Mucosa of gallbladder (tissue), 1 donor: ENCODE measurements around the gene TAOK1. TPM values are rescaled to one million over a fixed set of nuclear protein-coding genes. Genes with fewer than 3 reads are reported as not detected.
A peak's percentile ranks its signal among the peaks of the same experiment; 100 is the strongest.
"Not testable (repeated sequence)": the region's sequence is repeated elsewhere in the genome, so short reads cannot be mapped to it uniquely, and the experiment has no call there.

Source experiments
- DNase-seq: peaks from one replicate; pipeline ENCODE4 v3.0.0-alpha.2; 2020; ENCODE audit warnings: low spot score
- total RNA-seq: library from RNA; stranded (reverse); gene quantifications from one replicate; pipeline ENCODE4 v1.2.1, GENCODE V29; 2021
- donor health status: DM: no; HTN: no; CAD: no.

TAOK1 gene
- total RNA-seq, 1 donor from 2014 or later = 62.5 TPM

DNA sequence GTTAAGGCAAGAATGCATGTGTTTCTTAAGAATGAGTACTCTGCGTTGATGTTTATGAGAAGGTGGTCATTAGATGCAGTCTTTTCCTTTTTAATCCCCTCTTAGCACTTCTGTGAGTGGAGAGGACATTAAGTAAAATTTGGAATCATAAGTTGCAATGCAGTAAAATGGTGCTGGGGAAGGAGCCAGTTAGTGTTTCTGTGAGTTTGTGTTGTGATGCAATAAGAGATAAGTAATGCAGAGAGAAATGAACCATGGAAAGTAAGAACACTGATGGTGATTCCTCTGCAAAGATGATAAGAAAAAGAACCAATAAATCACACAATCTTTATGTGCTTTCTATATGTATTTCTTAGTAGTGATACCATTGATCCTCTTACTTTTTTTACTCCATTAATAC is 156.7 kb downstream of the TAOK1 start:
- no peak for DNase-seq

DNA sequence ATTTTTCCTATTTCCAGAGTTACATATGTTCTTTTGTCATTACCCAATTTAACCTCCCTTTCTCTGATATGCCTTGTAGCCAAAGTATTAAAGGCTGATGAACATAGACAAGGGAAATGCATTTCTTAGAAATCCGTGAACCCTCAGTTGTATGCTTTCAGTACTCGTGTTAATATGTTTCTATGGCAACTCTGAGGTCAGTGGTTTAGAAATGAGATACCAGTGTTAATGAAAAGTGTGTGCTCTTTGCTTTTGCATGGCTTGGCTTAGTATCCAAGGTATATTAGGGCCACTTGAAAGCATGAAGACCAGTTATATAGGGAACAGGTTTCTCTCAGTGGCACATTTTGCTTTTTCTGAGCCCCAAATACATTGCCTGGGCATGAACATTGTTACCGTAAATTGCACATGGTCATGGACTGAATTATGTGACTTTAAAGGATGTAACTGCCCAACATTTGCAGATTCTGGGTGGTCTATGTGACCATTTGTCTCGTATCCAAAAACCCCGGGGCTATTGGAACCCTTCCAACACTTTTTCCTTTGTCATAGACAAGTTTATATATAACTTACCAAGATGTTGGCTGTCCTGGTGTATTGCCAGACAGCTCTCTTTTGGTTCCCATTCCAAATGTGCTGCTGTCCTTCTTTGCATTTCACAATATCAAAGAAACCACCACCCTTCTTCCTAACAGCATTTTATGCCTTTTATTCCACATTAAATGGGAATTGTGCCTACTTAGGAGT is 159.2 kb downstream of the TAOK1 start:
- no peak for DNase-seq

DNA sequence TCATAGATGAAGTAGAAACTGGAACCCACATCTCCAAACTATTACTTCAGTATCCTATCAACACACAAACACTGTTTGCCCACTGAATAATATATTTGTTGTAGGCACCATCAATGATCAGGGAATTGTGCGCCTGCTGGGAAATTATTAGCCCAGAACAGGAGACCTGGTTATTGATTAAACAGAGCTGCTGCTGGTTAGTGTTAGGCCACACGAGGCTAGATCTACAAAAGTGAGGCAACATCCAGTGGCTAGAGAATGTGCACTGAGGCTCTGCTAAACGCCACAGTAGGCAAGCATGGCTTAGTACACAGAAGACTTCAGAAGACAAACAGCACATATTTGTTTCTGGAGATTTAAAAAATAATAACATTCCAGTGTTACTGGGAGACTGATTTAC is 165.7 kb downstream of the TAOK1 start:
- no peak for DNase-seq

DNA sequence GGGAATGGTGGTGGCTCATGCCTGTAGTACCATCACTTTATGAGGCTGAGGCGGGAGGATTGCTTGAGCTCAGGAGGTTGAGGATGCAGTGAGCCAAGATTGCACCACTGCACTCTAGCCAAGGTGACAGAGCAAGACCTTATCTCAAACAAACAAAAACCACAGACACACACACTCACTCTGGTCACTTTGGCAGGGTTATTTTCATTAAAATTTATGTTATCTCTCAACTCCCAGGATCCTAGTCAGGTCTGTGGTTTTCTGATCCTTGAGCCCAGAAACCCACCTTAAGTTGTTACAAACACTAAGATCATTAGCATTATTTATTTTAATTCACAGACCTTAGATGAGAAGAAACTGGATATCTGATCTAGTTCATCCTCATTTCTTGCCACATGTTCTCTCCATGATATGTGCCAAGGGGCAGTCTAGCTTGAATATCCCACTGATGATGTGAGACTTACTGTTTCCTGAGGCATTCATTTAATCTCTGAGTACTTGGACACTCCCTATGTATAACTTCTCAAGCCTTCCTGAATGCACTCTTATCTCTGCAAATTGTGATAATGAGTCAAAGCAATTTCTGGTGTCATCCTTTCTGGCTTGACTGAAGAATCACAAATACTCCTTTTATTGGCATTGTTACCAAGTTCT is 167.0 kb downstream of the TAOK1 start:
- no peak for DNase-seq

DNA sequence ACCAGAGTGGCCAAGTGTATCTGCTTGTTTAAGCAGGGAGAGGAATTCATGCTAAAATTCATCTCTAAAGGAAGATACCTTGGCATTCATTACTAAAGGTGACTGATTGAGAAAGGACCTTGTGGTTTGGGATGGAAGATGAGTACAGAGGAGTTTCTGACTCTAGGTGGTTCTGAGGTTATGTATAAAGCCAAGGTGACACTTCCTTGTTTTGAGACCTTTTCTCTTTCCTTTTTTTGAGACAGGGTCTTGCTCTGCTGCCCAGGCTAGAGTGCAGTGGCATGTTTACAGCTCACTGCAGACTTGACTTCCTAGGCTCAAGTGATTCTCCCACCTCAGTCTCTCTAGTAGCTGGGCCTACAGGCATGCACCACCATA is 167.6 kb downstream of the TAOK1 start:
- no peak for DNase-seq

DNA sequence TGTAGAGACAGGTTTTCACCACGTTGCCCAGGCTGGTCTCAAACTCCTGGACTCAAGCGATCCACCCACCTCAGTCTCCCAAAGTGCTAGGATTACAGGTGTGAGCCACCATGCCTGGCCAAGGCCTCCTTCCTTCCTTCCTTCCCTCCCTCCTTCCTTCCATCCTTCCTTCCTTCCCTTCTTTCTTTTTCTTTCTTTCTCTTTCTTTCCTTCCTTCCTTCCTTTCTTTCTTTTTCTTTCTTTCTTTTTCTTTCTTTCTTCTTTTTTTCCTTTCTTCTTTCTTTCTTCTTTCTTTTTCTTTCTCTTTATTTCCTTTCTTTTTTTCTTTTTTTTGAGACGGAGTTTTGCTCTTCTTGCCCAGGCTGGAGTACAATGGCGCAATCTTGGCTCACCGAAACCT is 168.0 kb downstream of the TAOK1 start:
- not testable (repeated sequence) for DNase-seq

DNA sequence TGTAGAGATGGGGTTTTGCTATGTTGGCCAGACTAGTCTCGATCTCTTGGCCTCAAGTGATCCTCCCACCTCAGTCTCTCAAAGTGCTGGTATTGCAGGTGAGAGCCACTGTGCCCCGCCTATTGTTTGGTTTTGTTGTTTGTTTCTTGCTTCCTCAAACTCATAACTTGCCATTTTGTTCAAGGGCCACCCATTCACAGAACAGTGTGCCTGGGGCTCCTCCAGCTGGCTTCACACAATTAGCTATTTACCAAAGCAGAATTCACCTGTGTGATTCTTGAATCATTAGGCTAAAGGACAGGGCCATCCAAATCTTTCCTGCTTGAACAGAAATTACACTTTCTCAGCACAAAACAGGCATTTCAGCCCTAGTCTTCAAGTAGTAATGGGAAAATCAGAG is 169.5 kb downstream of the TAOK1 start:
- no peak for DNase-seq

DNA sequence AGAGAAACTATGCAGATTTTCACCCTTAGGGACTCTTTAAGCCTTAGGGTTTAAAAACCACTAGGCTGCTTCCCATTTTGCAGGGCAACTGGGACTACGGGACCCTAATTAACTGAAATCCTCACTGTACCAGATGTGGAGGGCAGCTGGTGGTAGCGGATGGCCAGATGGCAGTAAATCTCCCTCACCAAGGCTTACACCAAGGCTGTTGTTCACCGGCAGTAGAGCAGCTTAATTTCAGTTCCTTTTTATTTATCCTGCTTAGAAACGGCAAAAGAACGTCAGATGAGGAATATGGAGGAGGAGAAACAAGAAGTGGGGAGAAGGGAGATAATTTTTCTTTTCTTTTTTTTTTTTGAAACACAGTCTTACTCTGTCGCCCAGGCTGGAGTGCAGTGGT is 170.2 kb downstream of the TAOK1 start:
- no peak for DNase-seq

DNA sequence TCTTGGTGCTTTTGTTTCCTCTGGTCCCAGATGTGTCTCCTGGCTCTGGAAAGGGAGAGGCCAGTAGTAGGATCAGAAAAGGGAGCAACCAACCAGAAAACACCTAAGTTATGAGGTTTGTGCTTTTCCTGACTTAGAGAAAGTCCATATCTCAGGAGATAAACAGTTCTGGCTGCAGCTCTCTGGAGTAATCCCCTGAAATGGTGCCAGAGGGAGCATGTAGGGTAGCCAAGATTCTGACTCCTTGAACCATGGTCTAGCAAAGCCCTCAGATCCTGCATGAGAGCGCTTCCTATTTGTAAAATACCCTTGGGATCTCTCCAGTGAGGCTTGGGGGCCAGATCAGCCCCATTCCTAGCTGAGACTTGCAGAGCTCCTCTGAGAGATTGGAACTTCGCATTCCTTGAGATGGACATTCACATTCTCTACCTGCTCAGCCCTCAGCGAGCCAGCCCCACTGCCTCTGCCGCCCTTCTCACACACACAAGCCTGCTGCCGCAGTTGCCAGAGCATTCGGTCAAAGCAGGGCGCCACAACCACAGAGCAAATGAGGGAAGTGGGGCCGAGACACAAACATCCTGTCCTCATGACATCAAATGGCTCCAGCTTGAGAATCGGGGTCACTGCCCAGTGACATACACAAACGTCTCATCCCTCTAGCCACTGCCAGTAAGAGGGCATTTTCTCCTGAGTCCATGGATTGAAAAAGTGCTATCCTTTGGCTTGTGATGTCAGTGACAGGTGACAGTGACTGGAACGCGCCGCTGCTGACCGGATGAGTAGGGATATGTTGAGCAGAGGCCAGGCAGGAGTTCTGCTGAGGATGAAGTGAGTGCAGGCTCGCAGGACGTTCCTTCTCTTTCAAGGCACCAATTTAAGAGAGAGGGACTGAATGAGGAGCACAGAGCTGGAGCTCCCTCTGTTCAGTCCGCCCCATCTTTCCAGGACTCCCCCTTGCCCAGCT is 171.7 kb downstream of the TAOK1 start:
- no peak for DNase-seq

DNA sequence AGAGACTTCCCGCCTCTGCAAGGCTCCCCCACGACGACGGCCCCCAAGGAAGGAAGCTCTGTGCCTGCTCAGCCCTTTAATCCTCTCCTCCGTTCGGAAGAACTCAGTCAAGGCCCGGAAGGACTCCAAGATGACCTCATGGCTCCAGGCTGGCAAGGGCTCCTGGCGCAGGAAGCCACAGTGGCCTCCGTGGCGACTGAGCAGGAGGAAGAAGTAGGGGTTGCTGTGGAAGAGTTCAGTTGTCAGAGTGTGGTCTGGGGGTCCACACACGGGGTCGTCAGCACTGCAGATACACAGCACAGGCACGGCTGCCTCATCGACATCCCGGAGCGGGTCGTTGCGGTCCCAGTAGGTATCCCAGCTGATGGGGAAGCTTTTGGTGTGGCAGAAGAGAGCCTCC is 172.5 kb downstream of the TAOK1 start:
- no peak for DNase-seq

DNA sequence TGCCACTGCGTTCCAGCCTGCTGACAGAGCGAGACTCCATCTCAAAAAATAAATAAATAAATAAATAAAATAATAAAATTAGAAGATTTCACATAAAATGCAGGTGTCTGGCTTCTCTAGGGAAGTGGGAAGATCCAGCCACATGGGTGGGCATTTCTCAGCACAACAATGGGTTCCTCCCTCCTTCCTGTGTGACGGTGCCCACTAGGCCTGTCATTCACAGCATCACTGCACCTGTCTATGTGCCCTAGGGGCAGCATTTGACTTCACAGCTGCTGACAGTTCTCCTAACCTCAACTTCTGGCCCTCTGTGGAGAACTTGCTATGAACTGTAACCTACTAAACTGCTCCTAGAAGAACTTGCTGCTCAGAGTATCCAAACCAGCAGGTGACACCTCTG is 173.7 kb downstream of the TAOK1 start:
- no peak for DNase-seq

DNA sequence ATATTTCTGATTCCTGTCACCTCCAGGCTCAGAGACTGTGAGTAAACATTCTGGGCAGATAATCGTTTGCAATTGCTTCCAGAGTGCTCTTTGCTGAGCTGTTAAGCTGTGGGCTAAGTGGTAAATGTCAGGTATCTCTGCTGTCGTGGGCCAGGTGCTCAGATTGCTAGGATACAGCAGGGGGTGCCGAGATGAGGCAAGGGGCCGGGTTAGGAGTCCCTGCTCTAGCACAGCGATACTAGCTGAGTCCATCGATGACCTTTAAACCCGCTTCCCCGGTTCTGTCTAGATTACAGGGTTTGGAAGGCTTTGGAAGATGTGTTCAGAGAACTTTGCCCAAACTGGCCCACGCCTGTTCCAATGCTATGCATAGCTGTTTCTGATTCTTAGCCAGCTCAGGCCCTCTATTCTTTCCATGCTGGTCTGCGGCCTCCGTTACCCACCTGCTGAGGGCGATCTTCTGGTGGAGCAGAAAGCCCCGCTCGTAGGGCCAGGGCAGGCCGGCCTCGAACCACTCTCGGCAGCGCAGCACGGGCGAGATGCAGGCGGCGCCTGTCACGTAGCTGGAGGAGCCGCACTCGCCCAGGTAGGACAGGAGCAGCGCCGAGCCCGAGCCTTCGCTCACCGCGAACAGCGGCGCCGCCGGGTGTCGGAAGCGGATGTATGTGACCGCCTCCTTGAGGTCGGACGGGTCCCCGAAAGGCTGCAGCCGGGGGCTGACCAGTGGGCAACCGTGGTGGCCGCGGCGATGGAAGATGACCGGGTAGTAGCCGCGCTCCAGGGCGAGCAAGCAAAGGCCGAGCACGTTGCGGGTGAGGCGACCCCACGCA is 175.7 kb downstream of the TAOK1 start:
- DNase-seq = no peak

DNA sequence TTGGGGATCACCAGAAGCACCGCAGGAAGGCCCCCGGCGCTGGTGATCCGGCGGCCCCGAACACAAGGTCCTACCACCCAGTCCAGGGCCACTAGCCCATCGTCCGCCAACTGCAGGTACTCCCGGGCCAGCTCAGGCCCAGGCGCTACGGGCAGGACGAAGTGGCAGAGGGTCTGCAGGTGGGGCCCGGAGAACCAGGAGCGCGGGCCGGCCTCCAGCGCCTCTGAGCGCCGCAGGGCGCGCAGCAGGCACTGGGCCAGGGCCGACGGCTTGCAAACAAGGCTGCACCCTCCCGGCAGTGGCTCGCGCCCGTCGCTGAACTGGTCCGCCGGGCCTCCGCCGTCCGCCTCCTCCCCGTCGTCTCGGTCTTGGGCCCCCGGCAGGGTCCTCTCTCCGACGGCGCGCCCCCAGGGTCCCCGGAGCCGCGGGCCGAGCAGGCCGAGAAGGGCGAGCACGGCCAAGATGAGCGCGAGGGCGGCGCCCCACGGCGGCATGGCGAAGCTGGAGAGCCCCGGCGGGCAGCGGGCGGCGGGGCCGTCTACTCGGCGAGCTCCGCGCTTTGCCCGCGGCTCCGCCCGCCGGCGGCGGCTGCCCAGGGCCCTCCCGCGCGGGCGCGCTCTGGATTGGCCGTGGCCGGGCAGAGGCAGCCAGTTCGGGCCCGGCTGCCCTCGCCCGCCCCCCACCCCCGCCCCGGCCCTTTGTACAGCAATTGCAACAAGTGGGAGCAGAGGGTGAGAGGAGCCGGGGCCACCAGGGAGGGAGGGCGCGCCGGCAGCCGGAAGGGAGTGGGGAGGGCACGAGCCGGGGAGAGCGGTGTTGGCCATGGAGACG is 176.5 kb downstream of the TAOK1 start, which contains the start of gene ABHD15:
Gene ABHD15 (minus strand): TSS at position 565 of the 831 bp plus-strand sequence. CDS start 71 bp downstream, at position 494.
- DNase-seq = peak; percentile 67

DNA sequence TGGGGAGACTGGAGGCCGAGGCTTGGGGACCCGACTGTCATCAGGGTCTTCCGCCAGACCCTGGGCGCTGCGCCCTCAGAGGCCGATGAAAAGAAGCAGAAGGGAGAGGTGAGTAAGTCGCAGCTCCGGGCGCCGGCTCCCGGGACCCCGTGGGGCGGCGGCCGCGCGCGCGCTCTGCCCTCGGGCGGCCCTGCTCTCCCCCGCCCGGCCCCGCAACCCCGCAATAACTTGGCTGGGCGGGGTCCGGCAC is 177.1 kb downstream of the TAOK1 start:
- no peak for DNase-seq

DNA sequence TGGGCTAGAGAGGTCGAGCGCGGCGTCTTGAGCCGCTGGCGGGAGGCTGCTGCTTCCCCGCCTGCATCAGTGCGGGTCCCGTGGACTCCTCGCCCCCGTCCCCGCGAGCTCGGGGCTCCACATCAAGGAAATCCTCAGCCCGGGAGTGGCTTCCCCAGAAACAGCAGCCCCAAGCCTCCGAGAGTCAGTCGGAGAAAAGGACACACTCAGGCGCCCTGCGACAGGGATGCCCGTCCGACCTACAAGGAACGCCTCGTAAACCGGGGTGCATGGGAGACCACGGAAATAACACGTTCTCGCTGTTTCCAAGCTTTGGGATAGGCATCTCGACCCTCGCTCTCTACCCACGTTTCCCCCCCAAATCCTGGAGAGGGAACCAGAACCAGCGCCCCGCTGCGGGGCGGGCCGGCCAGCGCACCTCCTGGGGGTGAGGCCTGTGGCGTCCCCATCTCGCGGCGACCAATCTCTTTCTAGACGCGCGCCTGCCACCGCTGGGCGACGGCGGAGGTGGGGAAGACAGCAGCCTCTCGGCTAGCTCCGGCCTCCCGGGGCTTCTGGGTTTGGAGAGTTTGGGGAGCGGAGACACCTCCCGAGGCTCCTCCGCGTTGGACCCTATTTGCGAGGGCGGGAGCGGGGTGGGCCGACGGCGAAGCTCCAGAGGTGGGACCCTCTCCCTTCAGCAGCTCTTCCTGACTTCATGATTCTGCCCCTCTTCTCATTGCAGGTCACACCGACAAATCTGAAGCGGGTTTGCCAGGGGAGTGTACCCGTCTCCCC is 177.6 kb downstream of the TAOK1 start:
- DNase-seq = peak; percentile 68

DNA sequence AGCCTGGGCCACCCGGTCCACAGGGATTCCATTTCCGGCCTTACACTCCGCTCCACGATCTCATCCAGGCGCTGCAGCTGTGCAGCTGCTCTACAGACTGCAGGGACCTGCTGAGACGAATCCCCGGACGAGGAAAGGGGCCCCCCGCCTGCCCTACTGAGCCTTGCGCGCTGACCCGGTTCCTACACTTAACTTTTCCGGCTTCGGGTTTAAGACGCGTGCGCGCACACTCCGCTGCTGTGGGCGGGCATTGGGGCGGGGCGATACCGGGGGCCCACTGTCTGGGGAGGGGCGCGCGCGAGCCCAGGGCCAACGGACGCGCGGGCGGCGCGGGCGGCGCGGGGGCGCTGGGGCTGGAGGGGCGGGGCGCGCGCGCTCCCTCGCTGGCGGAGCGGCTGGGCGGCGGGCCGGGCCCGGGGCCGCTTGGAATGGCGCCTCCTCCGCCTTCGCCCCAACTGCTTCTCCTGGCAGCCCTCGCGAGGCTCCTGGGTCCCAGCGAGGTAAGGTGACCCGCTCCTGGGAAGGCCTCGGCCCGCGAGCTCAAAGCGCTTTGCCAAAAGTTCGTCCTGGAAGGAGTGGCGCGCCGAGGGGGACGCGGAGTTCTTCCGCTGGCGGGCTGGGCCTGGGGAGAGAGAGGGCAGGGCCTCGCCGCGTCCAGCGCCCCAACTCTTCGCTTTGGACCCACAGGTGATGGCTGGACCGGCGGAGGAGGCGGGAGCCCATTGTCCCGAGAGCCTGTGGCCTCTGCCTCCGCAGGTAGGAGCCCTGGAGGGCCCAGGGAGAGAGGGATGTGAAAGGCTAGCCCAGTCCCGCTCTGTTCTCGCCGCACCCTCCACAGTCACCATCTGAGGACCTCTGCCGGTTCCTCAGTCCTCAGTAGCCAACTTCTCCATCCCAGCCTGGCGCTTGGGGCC is 178.4 kb downstream of the TAOK1 start, which contains the start of gene TP53I13:
Gene TP53I13 (plus strand): TSS at position 371 of the 914 bp plus-strand sequence. CDS start 58 bp downstream, at position 429.
- DNase-seq = peak; percentile 90

DNA sequence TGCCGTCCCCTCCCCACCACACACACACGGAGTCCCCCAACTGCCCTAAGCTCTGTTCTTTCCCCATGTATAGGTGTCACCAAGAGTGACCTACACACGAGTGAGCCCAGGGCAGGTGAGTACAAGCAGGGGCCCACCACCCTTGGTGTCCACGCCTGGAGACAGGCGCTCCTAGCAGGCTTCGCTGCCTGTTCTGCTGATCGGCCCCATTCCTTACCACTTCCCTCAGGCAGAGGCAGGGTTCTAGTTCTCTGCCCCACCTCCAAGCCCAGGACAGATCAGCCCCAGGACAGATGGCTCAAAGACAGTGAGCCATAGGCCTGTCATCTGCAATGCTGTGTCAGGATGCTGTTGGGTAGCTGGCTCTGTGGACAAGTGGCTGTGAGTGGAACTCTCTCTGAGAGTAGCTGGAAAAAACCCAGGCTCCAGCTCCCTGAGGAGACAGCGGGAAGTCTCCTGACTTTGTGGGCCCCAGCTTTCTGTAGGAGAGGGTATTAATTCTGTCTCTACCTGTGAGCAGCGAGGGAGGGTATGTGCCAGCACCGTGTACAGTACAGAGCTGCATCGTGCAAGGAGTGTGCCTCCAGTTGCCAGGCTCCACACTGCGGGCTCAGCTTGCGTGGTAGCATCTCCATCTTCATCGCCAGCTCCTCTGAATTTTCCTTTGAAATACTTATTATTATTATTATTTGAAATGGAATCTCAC is 179.2 kb downstream of the TAOK1 start:
- no peak for DNase-seq

DNA sequence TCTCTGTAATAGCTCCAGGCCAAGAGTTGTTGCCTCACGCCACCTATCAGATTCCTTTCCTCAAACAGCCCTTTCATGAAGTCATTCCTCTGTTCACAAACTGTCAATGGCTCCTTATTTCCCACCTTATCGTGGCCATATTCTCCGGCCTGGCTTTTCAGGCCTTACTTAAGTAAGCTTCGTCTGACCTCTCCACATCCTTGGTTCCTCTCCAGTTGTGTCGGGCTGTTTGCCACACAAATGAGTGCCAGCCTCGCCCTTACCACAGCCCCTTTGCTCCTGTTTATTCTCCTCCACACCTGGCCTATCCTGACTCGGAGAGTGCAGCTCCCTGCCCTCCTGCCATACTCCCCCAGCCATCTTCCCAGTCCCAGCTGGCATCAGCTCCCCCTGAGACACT is 180.4 kb downstream of the TAOK1 start:
- no peak for DNase-seq
